GM12875 (cell line): ENCODE results near the gene CARD9.
"Not testable (repeated sequence)": the region's sequence is repeated elsewhere in the genome, so short reads cannot be mapped to it uniquely, and the experiment has no call there.

ENCODE experiments used
- H3K4me3 ChIP-seq: one replicate; pipeline ENCODE4 v1.5.1; 2011; ENCODE audit warnings: low read depth, low read length, control low read depth
- CTCF ChIP-seq: IDR thresholded peaks from 2 replicates; pipeline ENCODE4 v1.5.1; 2011; ENCODE audit warnings: low read depth, mild to moderate bottlenecking, control low read depth, inconsistent platforms, low read length, moderate library complexity, borderline replicate concordance; ENCODE audit not compliant: insufficient read depth

The CARD9 gene

GRCh38 chr9:136324501-136325300 is 48.8 kb downstream of the CARD9 start:
- H3K4me3 ChIP-seq = no peak overlapping the region
- no peak for TF ChIP-seq CTCF

- H3K4me3 ChIP-seq = no peak overlapping the region
- no peak for TF ChIP-seq CTCF
Measured at GRCh38 chr9:136323371-136323789, 50.1 kb downstream of the CARD9 start.

GRCh38 chr9:136322756-136323330 is 50.6 kb downstream of the CARD9 start:
- TF ChIP-seq CTCF = no peak
- no peak overlapping the region for H3K4me3 ChIP-seq

- no peak for TF ChIP-seq CTCF
- no peak overlapping the region for H3K4me3 ChIP-seq
Measured at GRCh38 chr9:136321561-136321960, 51.9 kb downstream of the CARD9 start.

GRCh38 chr9:136320972-136321371 is 52.5 kb downstream of the CARD9 start:
- H3K4me3 ChIP-seq = not testable (repeated sequence)

- not testable (repeated sequence) for H3K4me3 ChIP-seq
Measured at GRCh38 chr9:136319955-136320354, 53.5 kb downstream of the CARD9 start.

GRCh38 chr9:136319244-136319643 is 54.2 kb downstream of the CARD9 start:
- H3K4me3 ChIP-seq = not testable (repeated sequence)

- TF ChIP-seq CTCF = no peak
Measured at GRCh38 chr9:136318776-136319241, 54.7 kb downstream of the CARD9 start.

GRCh38 chr9:136318111-136318775 is 55.2 kb downstream of the CARD9 start:
- H3K4me3 ChIP-seq = no peak overlapping the region
- no peak for TF ChIP-seq CTCF

More at GRCh38 chr9:136318776-136319241, 54.7 kb downstream of the CARD9 start:
- no peak overlapping the region for H3K4me3 ChIP-seq
